Stimulated activated CD4-positive, alpha-beta T cell treated with anti-CD3 and anti-CD28 coated beads, Interleukin-12 subunit alpha, Interleukin-12 subunit beta, amount 100 ng/mL, for 48 hours (primary cell): ENCODE data around the gene PAN3.
A peak's percentile ranks its signal among the peaks of the same experiment; 100 is the strongest.

Source experiments
- DNase-seq, 3 donors: peaks; one replicate each; pipeline ENCODE4 v3.0.0-alpha.2; 2020; ENCODE audit warnings: low read depth in 2 of 3, low spot score in 1 of 3

PAN3 gene

GRCh38 chr13:28299916-28300315 lies 161.6 kb downstream of the PAN3 start:
- no peak for DNase-seq

- DNase-seq, result no peak
Observed at GRCh38 chr13:28301839-28302238, 163.5 kb downstream of the PAN3 start.

DNA sequence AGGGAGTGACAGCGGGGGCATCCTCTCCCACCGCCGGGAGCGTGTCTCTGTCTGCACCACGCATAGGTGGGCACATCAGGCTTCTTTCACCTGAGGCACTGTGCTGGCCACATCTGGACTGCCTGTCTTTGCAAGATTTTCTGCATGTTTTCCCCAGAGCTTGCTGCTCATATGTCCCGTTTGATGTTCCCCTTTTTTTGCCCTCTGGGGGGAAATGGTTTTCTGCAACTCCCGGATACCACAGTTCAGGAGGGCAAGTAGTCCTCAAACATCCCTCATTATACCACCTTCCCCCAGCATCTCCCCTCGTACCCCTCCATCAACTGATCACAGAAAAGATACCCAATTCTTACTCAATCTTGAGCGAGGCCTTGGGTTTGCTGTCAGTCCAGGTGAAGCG lies 168.0 kb downstream of the PAN3 start:
- DNase-seq, result no peak

GRCh38 chr13:28313579-28313978 lies 175.2 kb downstream of the PAN3 start:
- peak in 2 of 3 donors; percentile 3 to 7 for DNase-seq

- no peak for DNase-seq
Observed at GRCh38 chr13:28314879-28315278, 176.5 kb downstream of the PAN3 start.

DNA sequence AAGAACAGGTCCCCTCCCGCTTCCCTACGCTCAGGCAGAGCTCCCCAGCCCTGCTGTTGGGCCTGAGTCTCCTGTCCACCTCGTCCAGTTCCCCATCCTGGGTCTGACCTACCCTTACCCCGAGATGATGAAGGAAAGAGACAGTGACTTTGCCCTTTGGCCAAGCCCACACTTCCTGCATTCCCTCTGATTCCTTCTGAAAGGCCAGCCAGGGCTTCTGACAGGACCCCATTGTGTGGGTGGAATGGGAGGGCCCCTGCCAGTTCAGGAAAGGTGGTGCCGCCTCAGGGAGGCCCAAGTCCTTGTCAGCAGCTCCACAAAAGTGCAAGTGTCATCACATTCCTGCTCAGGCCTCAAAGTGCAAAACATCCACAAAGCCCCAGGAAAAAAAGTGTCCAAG lies 177.8 kb downstream of the PAN3 start:
- no peak for DNase-seq

DNA sequence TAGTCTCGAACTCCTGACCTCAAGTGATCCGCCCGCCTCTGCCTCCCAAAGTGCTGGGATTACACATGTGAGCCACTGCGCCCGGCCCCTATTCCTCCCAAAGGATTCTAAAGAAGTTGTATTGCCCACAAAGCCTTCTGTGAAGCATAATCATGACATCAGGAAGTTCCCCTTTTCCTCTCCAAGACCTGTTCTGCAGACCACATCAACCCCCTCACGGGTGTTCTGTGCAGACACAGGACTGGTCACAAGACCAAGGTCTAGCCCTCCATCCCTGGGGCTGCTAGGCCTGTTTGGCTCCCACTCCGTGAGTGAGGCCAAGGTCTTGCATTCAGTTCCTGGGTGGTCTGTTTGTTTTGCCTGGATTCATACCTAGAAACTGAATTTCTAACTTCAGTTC lies 178.5 kb downstream of the PAN3 start:
- no peak for DNase-seq

DNA sequence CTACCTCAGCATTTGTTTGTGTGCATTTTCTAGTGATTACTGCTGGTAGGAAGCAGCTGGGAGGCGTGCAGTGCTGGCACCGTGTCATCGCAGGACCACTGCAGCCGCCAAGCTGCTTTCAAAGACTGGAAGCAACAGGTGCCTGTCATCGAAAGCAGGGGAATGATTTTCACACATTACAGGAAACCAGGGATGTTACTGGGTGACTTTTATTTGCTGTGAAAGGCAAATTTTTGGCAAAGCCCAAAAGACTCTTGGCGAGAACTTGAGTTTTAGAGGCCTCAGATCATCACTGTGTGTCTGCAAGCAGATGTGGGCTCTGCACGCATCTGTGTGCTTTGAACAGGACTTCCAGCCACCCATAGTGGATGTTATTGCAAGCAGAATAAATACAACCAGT lies 180.2 kb downstream of the PAN3 start:
- no peak for DNase-seq

DNA sequence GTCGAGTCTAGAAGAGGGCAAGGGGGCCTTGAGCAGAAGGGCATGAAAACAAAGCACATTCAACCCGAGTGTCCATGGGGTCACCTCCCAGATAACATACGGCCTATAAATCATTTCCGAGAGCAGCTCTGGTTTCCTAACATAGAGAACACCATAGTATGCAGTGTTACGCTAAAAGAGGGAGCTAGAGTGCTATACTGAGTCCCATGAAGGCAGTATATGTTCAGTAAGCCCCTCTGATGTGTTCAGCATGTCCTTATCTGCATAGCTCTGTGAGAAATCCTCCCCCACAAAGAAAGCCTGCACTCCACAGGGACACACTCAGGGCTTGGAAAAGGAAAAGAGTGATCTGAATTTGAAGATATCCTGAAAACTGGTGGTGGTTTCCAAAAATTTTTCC lies 181.2 kb downstream of the PAN3 start:
- no peak for DNase-seq

DNA sequence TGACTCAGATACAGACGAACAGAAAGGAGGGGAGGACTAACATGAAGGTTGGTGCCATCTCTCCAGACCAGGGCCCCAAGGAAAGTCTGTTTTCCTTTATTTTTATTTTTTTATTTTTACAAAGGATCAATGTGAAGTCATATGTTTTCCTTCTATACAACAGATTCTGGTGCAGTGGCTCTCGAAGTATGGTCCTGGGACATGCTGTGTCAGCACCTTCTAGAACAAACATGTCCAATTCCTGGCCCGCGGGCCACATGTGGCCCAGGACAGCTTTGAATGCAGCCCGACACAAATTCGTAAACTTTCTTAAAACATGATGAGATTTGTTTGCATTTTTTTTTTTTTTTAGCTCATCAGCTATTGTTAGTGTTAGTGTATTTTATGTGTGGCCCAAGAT lies 181.9 kb downstream of the PAN3 start:
- no peak for DNase-seq

GRCh38 chr13:28320884-28321574 lies 182.7 kb downstream of the PAN3 start:
- no peak for DNase-seq

GRCh38 chr13:28321756-28322155 lies 183.4 kb downstream of the PAN3 start:
- no peak for DNase-seq

DNA sequence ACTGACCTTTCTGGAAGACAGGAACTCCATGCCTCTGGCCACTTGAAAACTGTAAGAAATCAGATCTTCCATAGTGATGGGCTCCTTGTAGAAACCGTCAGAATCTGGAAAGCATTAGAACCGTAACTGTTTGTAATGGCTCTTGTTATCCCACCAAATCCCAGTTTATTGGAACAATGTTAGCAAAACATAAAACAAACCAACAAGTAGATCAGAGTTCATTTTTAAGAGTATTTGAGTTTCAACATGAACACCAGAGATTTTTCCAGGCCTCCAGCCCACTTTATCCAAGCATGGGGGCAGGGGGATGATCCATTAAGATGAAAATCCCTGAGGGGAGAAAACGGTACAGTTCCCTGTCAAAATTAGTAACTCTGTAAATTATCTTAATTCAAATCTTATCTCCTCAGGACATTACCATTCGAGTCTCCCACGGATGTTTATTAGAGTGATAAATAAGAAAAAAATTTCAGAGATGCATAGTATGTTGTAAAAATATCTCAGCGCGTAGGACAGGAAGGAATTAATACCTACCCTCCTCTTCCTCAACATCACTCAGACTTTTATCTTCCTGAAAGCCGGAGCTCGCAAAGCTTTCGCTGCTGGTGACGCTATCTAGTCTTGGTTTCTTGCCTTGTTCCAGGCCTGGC lies 184.0 kb downstream of the PAN3 start:
- DNase-seq, result no peak

DNA sequence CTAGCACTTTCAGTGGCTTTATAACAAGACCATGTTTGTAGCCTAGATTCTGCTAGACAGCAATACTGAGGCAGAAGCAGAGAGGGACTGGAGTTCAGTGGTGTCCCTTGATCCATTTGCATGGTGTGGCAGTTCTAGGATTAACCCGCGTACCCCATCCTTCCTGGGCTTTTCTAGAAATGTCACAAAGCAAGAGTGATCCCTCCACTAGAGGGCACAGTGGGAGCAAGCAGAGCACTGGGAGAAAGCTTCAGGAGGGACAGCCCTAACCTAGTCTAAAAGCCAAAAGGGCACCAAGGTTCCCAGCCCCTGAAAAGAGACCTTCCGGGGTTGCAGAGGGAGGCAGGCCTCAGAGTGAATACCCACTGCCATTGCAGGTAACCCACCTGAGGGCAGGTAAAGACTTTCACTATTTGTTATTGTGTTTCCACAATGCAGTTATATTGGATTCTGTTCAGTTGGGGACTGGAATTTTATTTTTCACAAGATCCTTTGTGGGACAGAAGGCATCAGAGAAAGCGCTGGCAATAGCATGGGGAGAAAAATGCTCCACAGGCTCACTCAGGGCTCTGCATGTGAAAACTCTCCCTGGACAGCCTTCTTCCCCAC lies 185.9 kb downstream of the PAN3 start:
- DNase-seq, result peak; percentile 21 to 59 (median 34)

GRCh38 chr13:28325022-28325421 lies 186.7 kb downstream of the PAN3 start:
- DNase-seq, result no peak

- no peak for DNase-seq
Observed at GRCh38 chr13:28326056-28326455, 187.7 kb downstream of the PAN3 start.

DNA sequence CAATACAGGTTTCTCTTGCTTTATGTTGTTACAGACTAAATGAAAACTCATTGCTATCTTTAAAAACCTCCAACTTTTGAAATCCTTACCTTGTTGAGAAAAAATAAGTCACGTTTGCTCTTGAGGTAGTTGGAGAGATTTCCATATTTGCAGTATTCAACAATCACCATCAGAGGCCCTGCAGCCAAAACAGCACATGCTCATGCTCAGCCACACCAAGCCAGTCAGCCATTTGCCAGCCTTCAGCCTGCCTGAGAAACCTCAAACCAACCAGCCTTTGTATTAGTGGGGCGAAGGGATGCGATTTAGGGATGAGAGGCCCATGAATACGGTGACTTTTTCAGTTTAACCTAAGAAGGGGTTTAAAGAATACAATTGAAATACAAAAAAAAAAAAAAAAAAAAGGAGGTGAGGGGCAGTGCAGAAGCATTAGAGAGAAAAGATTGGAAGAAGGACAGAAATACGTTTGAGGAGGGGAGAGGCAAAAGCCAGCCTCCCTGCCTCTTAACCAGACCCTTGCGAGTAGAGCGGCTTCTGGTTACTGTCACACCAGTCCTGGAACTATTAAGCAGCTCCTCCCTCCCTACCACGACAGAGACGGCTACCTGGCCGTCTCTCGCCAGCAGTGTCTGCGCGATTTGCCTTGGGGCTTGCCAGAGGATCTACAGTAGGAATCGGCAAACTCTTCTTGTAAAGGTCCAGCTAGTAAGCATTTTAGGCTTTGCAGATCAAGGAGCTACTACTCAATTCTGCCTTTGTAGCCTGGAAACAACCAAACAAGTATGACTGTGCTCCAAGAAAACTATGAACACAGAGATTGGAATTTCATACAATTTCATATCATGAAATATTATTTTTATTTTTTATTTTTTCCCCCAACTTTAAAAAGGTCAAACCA lies 189.3 kb downstream of the PAN3 start:
- no peak for DNase-seq

GRCh38 chr13:28328271-28328607 lies 189.9 kb downstream of the PAN3 start:
- no peak for DNase-seq

- DNase-seq, result no peak
Observed at GRCh38 chr13:28329395-28330158, 191.2 kb downstream of the PAN3 start.

DNA sequence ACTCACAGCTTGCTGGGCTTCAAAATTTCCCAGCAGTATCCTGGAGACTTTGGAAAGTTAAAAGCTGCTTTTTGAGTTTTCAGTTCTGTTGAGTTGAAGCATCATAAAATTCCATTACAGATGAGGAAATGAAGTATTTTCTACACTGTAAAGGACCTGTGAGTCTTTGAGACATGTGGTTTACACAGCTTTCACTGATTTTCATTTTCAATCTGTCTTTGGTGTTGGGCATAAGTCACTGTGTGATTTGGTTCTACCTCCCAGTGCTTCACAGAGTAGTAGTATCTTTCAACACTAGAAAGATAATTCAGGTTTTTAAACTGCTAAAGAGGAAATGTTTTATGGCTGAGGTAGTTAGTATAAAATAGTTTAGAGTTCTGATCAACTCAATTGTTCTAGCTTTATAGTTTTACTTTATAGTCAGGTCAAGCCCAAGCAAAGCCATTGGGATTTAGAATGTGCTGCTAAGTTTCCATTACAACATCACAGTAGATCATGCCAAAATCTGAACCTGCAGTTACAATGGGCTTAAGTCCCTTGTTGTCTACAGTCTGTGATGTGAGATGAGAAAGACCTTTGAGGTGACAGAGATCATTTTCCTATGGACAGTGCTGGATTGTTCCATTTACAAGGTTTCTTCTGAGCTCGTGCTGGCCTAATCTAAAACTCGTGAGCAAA lies 195.0 kb downstream of the PAN3 start:
- DNase-seq, result no peak
